ENCODE data around the gene OGFOD3.
"Not testable (repeated sequence)": the region's sequence is repeated elsewhere in the genome, so short reads cannot be mapped to it uniquely, and the experiment has no call there.

Gene OGFOD3

DNA sequence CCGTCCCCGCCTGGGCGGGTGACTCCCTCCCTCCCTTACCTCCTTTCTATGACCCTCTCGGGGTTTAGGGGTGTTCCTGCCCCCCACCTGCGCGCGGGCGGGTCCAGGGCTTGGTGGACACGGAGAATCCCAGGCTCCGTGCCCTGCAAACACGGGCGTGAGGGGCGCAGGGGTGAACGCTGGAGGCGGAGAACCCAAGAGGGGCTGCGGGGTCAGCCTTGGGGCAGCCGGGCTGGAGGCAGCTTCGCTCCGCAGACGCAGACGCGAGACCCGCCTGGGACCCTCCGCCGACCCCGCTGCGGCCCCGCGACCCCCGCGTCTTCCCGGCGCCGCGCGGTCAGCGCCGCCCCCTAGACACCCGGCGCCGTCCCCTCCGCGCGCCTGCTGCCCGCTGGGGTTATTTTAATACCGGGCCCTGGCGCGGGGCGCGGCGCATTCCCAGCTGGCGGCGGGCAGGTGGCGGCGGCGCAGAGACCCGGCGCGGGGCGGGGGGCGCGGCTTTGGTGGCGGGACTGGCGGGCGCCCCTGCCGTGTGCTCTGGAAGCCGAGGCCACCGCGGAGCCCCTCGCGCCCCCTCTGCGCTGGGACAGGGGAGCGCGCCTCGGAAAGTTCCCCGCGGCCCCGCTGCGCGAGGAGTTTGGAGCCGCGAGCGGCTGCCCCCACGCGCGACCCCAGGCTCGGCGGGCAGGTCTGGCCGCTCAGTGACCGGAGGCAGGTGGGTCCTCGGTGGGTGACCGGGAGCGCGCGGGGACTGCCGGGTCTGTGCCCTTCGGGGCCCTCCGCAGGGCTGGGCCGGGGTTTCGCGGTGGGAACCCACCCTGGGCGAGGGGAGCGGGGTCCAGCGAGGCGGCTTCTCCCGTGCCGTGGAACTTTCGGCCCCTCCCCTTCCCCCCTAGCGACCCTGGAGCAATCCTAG is 46.8 kb downstream of the OGFOD3 start, which contains the start of gene UTS2R:
UTS2R (plus strand) TSS at position 433 of the 916 bp plus-strand sequence. CDS start 2,560 bp downstream, outside the sequence.
- DNase-seq: no peak

DNA sequence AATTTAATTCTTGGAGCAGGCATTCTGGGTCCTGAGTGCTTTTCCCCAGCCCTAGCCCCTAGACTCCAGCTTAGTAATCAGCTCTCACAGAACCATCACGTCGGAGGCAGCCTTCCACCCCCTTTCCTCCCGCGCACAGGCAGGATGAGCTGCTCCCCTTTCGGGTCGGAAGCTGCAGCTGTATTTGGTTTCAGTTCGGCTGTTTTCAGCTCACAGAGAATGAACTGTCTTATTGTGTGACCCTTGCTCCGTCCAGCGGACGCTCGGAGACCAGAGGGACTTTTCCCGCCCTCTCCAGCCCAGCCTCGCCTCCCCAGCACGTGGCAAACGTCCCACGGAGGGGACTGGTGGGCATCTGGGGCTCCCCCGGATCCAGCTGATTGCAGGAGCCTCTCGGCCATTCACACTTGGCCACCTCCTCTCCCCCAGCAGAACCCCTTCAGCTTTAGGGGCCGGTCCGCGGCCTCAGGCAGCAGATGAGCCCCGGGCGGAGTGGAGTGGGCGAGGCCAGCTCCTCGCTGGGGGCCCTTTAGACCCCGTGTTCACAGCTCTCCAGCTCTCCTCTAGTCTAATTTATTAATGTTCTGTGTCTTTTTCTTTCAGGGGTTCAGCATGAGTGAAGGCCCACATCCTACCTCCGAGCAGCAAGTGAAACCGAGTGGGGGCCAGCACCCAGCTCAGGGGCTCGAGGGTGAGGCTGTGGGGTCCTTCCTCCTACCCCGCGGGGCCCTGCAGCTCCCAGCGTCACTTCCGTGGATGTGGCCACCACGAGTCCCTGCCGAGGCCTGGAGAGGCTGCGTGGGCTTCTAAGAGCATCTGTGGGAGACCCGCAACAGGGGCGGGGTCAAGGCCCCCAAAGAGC is 47.7 kb downstream of the OGFOD3 start:
- DNase-seq: peak; percentile 40

DNA sequence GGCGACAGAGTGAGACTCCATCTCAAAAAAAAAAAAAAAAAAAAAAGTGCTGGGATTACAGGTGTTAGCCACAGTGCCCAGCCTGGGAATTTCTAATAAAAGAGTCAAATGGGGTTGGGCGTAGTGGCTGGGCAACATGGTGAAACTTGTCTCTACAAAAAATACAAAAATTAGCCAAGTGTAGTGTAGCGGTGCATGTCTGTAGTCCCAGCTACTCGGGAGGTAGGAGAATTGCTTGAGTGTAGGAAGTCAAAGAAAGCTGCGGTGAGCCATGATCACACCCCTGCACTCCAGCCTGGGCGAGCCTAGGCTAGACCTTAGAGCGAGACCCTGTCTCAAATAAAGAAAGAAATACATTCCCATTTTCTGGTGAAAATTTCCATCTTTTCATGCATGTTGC is 49.2 kb downstream of the OGFOD3 start:
- DNase-seq: no peak

DNA sequence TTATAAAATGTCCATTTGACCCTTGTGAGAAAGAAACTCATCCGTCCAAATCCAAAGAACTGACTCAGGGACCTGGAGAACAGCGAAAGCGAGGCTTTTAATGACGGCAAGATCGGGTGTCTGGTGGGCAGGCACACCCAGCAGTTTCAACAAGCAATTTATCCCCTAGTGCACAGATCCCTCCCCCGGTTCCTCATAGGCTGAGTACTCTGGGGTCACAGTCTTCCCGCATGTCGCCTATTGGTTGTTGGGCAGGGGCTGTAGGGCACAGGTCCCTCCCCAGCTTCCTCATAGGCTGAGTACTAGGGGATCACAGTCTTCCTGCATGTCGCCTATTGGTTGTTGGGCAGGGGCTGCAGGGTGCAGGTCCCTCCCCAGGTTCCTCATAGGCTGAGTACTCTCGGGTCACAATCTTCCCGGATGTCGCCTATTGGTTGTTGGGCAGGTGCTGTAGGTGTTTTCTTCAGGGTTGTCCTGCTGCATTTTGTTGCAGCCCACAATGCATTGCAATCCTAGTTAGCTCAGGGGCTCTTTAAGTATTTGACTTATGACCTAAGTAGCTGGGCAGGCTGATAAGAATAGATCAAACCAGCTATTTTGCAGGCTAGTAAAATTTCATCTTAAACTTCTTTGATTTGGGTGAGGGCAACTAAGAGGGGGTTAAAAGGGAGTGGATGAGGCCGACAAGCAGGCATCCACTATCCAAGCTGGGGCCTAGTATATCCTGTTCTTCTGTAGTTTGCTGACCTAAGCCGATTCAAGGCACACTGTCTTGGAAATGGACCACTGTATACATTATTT is 50.5 kb downstream of the OGFOD3 start:
- no peak for DNase-seq

DNA sequence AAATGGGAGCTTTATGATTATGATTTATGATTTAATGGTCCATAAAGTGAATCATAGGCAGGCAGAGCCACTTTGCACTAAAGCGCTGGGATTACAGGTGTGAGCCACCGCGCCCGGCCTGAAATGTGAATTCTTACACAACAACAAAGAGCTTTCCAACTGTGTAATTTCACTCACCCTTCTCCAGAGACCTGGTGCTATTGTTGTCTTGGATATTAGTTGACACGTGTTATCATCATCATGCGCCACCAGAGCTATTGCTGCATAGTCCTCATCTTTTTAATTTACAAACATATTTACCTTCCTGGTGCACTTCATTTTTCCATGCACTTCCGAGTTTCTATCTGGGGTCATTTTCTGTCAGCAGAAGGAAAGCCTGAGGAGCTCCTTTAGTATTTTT is 51.6 kb downstream of the OGFOD3 start:
- no peak for DNase-seq

- no peak for DNase-seq
These were observed 52.6 kb downstream of the OGFOD3 start for GRCh38 chr17:82365606-82366295.

- DNase-seq: no peak
These were observed 56.3 kb downstream of the OGFOD3 start for GRCh38 chr17:82361885-82362633.

GRCh38 chr17:82359451-82360074 is 58.8 kb downstream of the OGFOD3 start:
- DNase-seq: not testable (repeated sequence)

- DNase-seq: no peak
These were observed 59.7 kb downstream of the OGFOD3 start, which contains the start of gene TEX19 for GRCh38 chr17:82358465-82359350. TSS of gene TEX19 (plus strand) at chr17:82359247. CDS start at chr17:82362151, 2,904 bp downstream.

DNA sequence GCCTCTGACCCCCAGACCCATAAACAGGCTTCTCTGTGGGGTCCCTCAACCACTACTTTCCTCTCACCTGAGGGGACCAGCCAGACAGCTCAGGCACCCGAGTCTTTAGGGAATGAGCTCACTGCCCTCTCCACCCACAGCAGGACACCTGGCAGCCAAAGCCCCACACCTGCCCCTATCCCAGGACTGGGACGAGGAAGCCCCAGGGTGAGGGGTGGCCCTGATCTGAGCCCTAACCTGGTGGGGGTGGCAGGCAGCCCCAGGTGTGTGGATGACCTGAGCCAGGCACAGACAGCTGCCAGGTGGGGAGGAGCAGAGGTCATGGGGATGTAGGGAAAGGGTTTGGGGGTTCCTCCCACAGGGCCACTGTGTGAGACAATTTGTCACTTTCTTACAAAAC is 61.0 kb downstream of the OGFOD3 start:
- no peak for DNase-seq

DNA sequence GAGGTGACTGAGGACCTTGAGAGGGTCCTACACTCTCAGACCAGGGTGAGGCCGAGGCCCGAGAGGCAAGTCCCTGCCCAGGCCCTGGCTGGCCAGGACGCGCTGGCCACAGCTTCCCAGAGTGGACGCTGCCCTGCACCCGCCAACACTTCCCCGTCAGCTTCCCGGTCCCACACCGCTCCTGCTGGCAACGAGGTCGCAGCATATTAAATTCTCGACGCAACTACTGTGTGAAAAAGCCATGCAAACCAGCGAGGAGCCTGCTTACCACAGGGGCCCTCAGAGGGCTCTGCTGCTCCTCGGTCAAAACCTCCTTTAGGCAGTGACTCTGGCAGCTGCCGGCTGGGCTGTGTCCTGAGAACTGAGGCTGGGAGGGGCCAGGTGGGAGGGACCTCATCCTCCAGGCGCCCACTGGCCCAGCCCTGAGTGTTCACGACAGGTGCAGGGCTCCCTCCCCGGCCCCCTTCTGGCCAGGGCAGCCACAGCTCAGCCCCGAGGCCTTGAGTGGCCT is 61.5 kb downstream of the OGFOD3 start:
- no peak for DNase-seq

DNA sequence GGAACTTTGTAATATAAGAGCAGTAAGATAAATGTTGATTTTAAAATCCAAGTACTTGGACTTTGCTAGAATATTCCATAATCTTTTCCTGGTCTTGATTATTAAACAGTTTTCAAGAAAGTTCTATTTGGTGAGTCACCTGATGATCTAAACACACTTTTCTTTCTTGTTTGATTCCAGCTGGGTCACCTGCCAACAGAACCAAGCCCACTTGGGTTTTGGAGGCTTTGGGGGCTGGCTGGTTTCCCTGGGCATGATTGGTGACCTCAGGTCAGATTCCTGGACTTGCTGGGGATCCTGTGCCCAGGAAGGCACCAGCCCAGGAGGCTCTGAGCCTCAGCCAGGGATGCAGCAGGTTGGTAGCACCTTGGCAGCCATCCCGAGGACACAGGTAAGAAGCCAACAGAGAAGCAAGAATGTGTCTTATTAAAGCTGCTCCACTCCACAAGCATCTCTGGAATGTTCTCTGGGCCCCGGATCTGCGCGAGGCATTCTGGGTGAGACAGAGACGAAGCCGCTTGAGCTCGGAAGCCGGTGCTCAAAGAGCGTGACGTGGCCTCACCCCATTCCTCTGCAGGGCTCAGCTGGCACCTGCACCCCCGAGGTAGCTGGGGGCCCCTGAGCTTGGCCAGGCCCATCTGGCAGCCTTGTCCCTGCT is 62.5 kb downstream of the OGFOD3 start:
- DNase-seq: no peak

GRCh38 chr17:82354804-82355308 is 63.5 kb downstream of the OGFOD3 start:
- no peak for DNase-seq

DNA sequence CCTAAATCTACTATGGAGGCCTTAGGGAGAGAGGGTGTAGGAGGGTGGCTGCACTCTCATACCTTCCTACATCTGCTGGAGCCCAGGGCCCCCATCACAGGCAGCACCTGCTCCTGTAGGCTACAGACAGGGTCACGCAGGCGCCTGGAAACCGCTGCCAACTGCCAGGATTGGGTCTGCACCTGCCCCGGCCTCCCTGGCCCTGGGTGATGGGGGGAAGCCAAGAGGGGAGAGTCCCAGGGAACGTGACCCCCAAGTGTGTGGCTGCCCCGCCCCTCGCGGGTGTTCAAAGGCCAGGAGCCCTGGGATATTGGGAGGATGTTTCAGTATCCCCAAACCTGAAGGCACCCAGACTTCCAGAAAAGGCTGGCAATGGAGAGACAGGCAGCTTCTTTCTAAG is 64.9 kb downstream of the OGFOD3 start:
- DNase-seq: no peak

DNA sequence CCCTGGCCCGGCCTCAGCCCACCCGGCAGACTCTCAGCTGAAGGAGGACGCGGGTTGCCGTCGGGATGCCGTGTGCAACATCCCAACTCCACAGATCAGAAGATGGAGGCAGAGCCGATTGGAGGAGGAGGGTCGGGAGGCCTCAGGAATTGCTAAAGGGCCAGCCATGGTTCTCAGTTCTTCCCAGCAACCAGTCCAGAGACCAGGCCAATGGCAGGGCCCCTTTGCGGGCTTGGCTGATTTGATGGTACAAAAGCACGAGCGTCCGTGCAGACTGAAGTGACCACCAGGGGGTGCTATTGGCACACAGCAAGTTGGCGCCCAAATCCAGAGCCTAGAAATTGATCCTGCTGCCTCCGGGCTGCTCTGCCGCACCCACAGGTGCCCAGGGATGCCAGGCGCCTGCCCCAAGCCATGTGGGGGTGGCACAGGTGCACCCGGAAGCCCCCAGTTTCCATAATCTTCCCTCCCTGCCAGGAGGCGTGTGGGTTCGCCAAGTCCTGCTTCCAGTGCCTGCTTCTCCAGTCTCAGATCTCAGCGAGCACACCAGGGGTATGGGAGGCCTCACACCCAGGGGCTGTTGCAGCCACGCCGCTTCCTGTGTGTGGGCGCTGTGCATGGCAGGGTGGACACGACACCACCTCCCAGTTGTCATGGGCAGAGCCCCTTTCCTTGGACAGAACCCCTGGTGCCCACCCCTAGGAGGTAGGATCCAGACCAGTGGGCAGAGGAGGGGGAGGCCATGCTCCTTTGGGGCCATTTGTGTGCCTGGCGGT is 66.5 kb downstream of the OGFOD3 start:
- peak; percentile 82 for DNase-seq

DNA sequence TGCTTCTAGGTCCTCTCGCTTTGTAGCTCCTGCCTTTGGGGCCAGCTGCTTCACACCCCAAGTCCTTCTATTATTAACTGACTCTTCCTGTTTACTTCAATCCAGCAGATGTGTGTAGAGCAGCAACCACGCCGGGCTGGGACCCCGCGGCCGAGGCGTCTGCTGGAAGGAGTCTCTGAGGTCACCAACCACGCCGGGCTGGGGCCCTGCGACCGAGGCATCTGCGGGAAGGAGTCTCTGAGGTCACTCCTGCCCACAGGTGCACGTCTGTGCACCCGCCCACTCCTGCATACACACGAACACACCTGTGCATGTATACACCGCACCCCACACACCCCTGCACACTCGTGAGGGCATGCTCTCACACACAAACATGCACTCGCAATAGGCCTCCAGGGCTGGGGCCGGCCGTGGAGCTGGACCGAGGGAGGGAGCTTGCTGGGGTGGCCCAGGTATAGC is 67.1 kb downstream of the OGFOD3 start:
- DNase-seq: no peak

DNA sequence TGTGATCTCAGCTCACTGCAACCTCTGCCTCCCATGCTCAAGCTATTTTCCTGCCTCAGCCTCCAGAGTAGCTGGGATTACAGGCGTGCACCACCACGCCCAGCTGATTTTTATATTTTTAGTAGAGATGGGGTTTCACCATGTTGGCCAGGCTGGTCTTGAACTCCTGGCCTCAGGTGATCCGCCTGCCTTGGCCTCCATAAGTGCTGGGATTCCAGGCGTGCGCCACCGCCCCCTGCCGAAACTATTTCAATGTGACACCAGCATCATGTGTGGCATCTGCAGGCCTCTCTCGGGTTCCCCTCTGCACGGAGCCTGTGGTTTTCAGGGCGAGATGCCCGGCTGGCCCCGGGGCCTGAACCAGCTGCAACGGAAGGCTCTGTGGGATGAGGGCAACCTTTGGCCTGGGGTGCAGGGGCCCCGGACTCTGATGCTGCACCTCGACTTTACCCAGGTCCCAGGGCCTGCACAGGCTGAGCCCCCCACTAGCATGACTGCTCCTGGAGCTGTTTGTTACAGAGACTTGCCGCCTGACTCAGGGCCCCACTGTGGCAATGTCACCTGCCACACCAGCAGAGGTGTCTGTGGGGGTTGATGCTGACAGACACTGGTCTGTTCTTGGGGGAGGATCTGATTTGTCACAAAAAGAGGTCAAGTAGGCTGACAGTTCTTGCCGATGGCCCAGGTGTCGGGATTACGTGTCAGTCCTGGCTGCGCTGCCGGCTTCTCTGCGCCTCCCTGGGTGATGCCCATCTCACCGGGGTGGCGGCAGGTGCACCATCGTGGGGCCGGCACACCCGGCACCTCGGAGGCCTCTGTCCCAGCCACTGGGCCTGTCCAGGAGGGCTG is 68.0 kb downstream of the OGFOD3 start:
- DNase-seq: peak; percentile 48

Data from activated naive CD4-positive, alpha-beta T cell treated with anti-CD3 and anti-CD28 coated beads, Interleukin-2, amount 50 U/mL, for 16 hours (primary cell).